PFSK-1 (cell line): ENCODE data around the gene SMIM9.

Source experiments
- FOXP2 ChIP-seq: optimal IDR thresholded peaks from 2 replicates; pipeline ENCODE3; 2011; ENCODE audit warnings: borderline replicate concordance, control low read depth, inconsistent platforms; ENCODE audit not compliant: insufficient read depth; ENCODE audit errors: extremely low read length, extremely low read depth
- POLR2AphosphoS5 ChIP-seq: IDR thresholded peaks from 2 replicates; pipeline ENCODE4 v1.6.1; 2012; ENCODE audit warnings: low read depth, mild to moderate bottlenecking, control low read depth, low read length, moderate library complexity
- REST ChIP-seq, 2 experiments: IDR thresholded peaks; 2 replicates each; pipeline versions ENCODE4 v1.6.1 to v1.8.0; 2011 to 2012; ENCODE audit warnings: low read depth in 2 of 2, low read length in 2 of 2, control low read depth in 1 of 2, inconsistent platforms in 1 of 2, mild to moderate bottlenecking in 1 of 2, moderate library complexity in 1 of 2; ENCODE audit not compliant: insufficient read depth in 1 of 2
- SIN3A ChIP-seq: IDR thresholded peaks from 2 replicates; pipeline ENCODE4 v1.6.1; 2012; ENCODE audit warnings: mild to moderate bottlenecking, low read length, moderate library complexity, borderline replicate concordance; ENCODE audit not compliant: insufficient read depth
- TAF1 ChIP-seq: IDR thresholded peaks from 2 replicates; pipeline ENCODE4 v1.6.1; 2012; ENCODE audit warnings: low read length, control low read depth, borderline replicate concordance; ENCODE audit not compliant: insufficient read depth

Gene SMIM9

GRCh38 chrX:154809939-154810665 lies 24.4 kb downstream of the SMIM9 start:
- TF ChIP-seq SIN3A (no peak), TAF1 (no peak), FOXP2 (no peak), POLR2AphosphoS5 (no peak), REST (IDR thresholded peaks at IDR 0.05; ENCODE audit: insufficient read depth in 1 of 2, low read depth in 2 of 2, low read length in 2 of 2) (no peak)

GRCh38 chrX:154806837-154807501 lies 27.5 kb downstream of the SMIM9 start:
- TF ChIP-seq SIN3A (no peak), TAF1 (no peak), FOXP2 (no peak), REST (IDR thresholded peaks at IDR 0.05; ENCODE audit: insufficient read depth in 1 of 2, low read depth in 2 of 2, low read length in 2 of 2) (no peak), POLR2AphosphoS5 (no peak)

DNA sequence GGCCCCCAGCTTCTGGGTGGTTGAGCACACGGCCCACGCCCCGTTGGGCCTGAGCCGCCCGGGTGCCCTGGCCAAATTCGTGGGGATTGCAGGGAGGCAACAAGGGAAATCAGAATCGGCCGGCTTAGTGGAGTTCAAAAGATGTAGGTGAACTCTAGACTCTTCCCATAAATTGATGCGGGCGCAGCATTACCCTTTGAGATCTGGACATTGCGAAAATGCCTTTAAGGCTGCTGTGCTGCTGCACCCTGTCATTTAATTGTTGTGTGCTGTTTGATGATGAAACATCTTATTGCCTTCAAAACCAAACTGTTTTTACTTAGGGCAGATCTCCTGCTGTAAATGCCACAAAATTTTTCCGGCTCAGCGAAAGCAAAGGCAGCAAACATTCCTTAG lies 28.8 kb downstream of the SMIM9 start:
- TF ChIP-seq FOXP2 (no peak), POLR2AphosphoS5 (no peak), REST (IDR thresholded peaks at IDR 0.05; ENCODE audit: insufficient read depth in 1 of 2, low read depth in 2 of 2, low read length in 2 of 2) (no peak), TAF1 (no peak), SIN3A (no peak)

DNA sequence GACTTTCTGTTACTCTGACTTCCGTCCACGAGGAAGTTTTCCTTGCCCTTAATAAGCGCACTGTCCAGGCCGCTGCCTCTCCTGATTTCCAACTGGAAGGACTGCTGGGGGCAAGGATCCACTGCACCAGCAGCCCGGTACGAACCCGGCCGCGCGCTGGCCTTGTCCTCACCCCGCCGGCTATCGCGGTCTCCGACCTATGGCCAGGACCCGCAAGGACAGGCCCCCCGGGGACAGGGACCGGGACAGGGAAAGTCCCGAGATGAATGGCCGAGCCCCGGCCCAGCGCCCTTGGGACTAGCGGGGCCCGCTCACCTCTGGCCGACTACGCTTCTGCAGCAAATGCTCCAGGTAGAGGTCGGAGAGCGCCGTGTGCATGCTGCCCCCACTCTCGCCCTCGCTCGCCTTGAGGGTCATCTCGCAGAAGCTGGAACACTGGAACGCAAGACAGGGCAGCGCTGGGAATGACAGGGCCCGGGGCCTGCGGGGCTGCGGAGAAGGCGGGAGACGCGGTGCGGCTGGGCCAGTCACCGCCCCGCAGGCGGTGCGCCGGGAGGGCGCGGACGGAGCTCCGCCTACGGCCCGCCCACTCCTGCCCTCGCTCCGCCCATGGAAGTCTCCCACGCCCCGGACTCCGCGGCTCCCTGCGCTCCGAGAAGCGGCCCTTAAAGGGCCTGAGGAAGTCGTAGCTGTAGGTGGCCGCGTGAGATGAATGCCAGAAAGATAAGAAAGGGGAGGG lies 29.3 kb downstream of the SMIM9 start, which contains the start of gene MPP1:
Gene MPP1 (minus strand): TSS at position 529 of the 739 bp plus-strand sequence. CDS start 112 bp downstream, at position 417.
- TF ChIP-seq FOXP2 (no peak), REST (IDR thresholded peaks at IDR 0.05; ENCODE audit: insufficient read depth in 1 of 2, low read depth in 2 of 2, low read length in 2 of 2) (no peak), POLR2AphosphoS5 (no peak), SIN3A (no peak), TAF1 (no peak)
